ENCODE measurements around the gene APAF1. TPM values are rescaled to one million over a fixed set of nuclear protein-coding genes. Genes with fewer than 3 reads are reported as not detected.
A peak's percentile ranks its signal among the peaks of the same experiment; 100 is the strongest.

Gene APAF1
- total RNA-seq, 1 experiment from 2014 or later = 19.1 TPM

DNA sequence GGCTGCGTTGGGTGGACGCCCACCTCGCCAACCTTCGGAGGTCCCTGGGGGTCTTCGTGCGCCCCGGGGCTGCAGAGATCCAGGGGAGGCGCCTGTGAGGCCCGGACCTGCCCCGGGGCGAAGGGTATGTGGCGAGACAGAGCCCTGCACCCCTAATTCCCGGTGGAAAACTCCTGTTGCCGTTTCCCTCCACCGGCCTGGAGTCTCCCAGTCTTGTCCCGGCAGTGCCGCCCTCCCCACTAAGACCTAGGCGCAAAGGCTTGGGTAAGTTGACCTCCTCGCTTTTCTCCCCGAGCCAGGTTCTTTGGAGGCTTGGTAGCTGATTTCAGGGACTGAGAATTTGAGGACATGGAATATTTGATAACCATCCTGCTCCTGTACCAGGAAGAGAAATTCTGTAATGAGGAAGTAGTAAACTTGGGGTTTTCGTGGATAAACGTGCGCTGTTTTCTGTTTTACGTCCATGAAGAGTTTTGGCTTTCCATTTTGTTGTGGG lies 530 bp downstream of the APAF1 start:
- peak overlapping the region; percentile 85 for H3K4me3 ChIP-seq
- peak in 1 of 2 experiments; percentile 23 for DNase-seq
- H2AFZ ChIP-seq = peak overlapping the region; percentile 94
- H3K9me3 ChIP-seq (ENCODE audit: insufficient read depth, low read depth) = no peaks in the 10 kb centered on the region
- no peak overlapping the region for H3K27ac ChIP-seq
- no peaks in the 10 kb centered on the region for H4K20me1 ChIP-seq (ENCODE audit: insufficient read depth)
- intact Hi-C loops (cut with micrococcal nuclease; ENCODE audit: unreplicated experiment) = loop anchor here (1.0 to 2.0 kb wide), 3 partner anchors 52 to 221 kb away; partner anchors contain the start of gene SLC25A3
- no peaks in the 10 kb centered on the region for H3K36me3 ChIP-seq (ENCODE audit: low read depth)
- 0 out of 2 replicates have a peak, but pooled peaks cover 6% of the 10 kb centered on the region for H3K79me2 ChIP-seq (ENCODE audit: low read depth)
- TSS peak; percentile 65 for BruUV-seq (replicated peaks)
- no peak for TF ChIP-seq EZH2 (IDR thresholded peaks at IDR 0.05; ENCODE audit: low read depth)
- TF ChIP-seq CTCF (conservative IDR thresholded peaks at IDR 0.05) = no peak
- no peaks in the 10 kb centered on the region for H3K27me3 ChIP-seq (ENCODE audit: insufficient read depth, low read depth)
- ChIA-PET CTCF (interaction anchor here (1.1 kb wide), 1 partner anchor 52 kb away, joined by 4 read pairs; the partner anchor contains the start of gene SLC25A3), POLR2A (ENCODE audit: unreplicated experiment) (no interaction called here)
- peaks cover 3% of the 10 kb centered on the region; the same call in 1 of the 2 replicates for H3F3A ChIP-seq (ENCODE audit: insufficient read depth, low read depth)
- H3K4me2 ChIP-seq = peak overlapping the region; percentile 86
- peaks cover 7% of the 10 kb centered on the region; the same call in 1 of the 2 replicates for H3K4me1 ChIP-seq (replicated peaks; ENCODE audit: insufficient read depth)
- no peaks in the 10 kb centered on the region for H3K9me2 ChIP-seq (ENCODE audit: insufficient read depth)

- H2AFZ ChIP-seq = peak overlapping the region; percentile 94
- H3K4me3 ChIP-seq = peak overlapping the region; percentile 85; the same call in 1 of the 2 replicates
- peaks cover 7% of the 10 kb centered on the region; the same call in 1 of the 2 replicates for H3K4me1 ChIP-seq (replicated peaks; ENCODE audit: insufficient read depth)
- ChIA-PET CTCF (interaction anchor here (1.1 kb wide), 1 partner anchor 53 kb away, joined by 4 read pairs; the partner anchor contains the start of gene SLC25A3), POLR2A (ENCODE audit: unreplicated experiment) (no interaction called here)
- no peaks in the 10 kb centered on the region for H3K9me2 ChIP-seq (ENCODE audit: insufficient read depth)
- intact Hi-C loops (cut with micrococcal nuclease; ENCODE audit: unreplicated experiment) = no loop called here
- H4K20me1 ChIP-seq (ENCODE audit: insufficient read depth) = no peaks in the 10 kb centered on the region
- peak overlapping the region; percentile 86 for H3K4me2 ChIP-seq
- no peaks in the 10 kb centered on the region for H3K27me3 ChIP-seq (ENCODE audit: insufficient read depth, low read depth)
- peaks cover 3% of the 10 kb centered on the region; the same call in 1 of the 2 replicates for H3F3A ChIP-seq (ENCODE audit: insufficient read depth, low read depth)
- 0 out of 2 replicates have a peak, but pooled peaks cover 6% of the 10 kb centered on the region for H3K79me2 ChIP-seq (ENCODE audit: low read depth)
- H3K36me3 ChIP-seq (ENCODE audit: low read depth) = no peaks in the 10 kb centered on the region
- no peak for DNase-seq
- no peak overlapping the region for H3K27ac ChIP-seq
- no TSS peak for BruUV-seq (replicated peaks)
- H3K9me3 ChIP-seq (ENCODE audit: insufficient read depth, low read depth) = no peaks in the 10 kb centered on the region
- TF ChIP-seq CTCF (conservative IDR thresholded peaks at IDR 0.05) = no peak
- no peak for TF ChIP-seq EZH2 (IDR thresholded peaks at IDR 0.05; ENCODE audit: low read depth)
These were observed 1.4 kb downstream of the APAF1 start for GRCh38 chr12:98646294-98647090.

- H3K9me2 ChIP-seq (ENCODE audit: insufficient read depth) = no peaks in the 10 kb centered on the region
- H3K79me2 ChIP-seq (ENCODE audit: low read depth) = no peaks in the 10 kb centered on the region
- H3K9me3 ChIP-seq (ENCODE audit: insufficient read depth, low read depth) = no peaks in the 10 kb centered on the region
- ChIA-PET POLR2A (ENCODE audit: unreplicated experiment) (no interaction called here), CTCF (no interaction called here)
- intact Hi-C loops (cut with micrococcal nuclease; ENCODE audit: unreplicated experiment) = no loop called here
- no peaks in the 10 kb centered on the region for H3F3A ChIP-seq (ENCODE audit: insufficient read depth, low read depth)
- H4K20me1 ChIP-seq (ENCODE audit: insufficient read depth) = no peaks in the 10 kb centered on the region
- peaks cover 9% of the 10 kb centered on the region for H3K4me1 ChIP-seq (replicated peaks; ENCODE audit: insufficient read depth)
- H2AFZ ChIP-seq = no peak overlapping the region
- no peak for DNase-seq
- BruUV-seq (replicated peaks) = no TSS peak
- no peak overlapping the region for H3K4me3 ChIP-seq
- no peak overlapping the region for H3K4me2 ChIP-seq
- no peaks in the 10 kb centered on the region for H3K27me3 ChIP-seq (ENCODE audit: insufficient read depth, low read depth)
- no peaks in the 10 kb centered on the region for H3K36me3 ChIP-seq (ENCODE audit: low read depth)
- H3K27ac ChIP-seq = no peak overlapping the region
- TF ChIP-seq EZH2 (IDR thresholded peaks at IDR 0.05; ENCODE audit: low read depth) (no peak), CTCF (conservative IDR thresholded peaks at IDR 0.05) (no peak)
These were observed 6.2 kb downstream of the APAF1 start for GRCh38 chr12:98651328-98651727.
